Adrenal gland (tissue), 5 donors: ENCODE data around the gene EIF2AK3.

Source experiments
- CTCF ChIP-seq, 6 experiments: fragments of 450-650 bp in 4 of 6; fragments of 200-600 bp in 2 of 6; sonication (generic) in 1 of 6; IDR thresholded peaks; 1 replicate in 5 of 6; 2 replicates in 1 of 6; pipeline versions ENCODE4 v1.5.1 to v1.8.0; 2016 to 2021; ENCODE audit warnings: antibody characterized with exemption in 6 of 6, mild to moderate bottlenecking in 2 of 6, moderate library complexity in 1 of 6
- POLR2A ChIP-seq, 2 donors: fragments of 450-650 bp; IDR thresholded peaks; one replicate each; pipeline ENCODE4 v1.6.1; 2017; ENCODE audit warnings: antibody characterized with exemption in 2 of 2, mild to moderate bottlenecking in 2 of 2, moderate library complexity in 1 of 2
- donor health status: DM: no; HTN: no; CAD: no.

GRCh38 chr2:88580088-88580487 lies 47.2 kb downstream of the EIF2AK3 start:
- TF ChIP-seq CTCF (IDR thresholded peaks at IDR 0.05) (no peak), POLR2A (IDR thresholded peaks at IDR 0.05) (no peak)
